GM12878 (cell line): Measurements from ENCODE around the gene CHID1. TPM values are rescaled to one million over a fixed set of nuclear protein-coding genes. Genes with fewer than 3 reads are reported as not detected.

Experiments used
- ATAC-seq: fragments of 200-7000 bp; cut with Tn5 transposase; 3 replicates; pipeline ENCODE4 v1.9.1; 2020; ENCODE audit warnings: mild to moderate bottlenecking, moderate library complexity
- BruUV-seq: library from RNA; stranded (reverse); fragments of 400-500 nt; replicated peaks from 2 replicates; lab custom pipeline; 2021; lab: Mats Ljungman, UMichigan
- CTCF ChIA-PET: fragments of 300-600 bp; sonication (Branson Sonifier 250); formaldehyde crosslinking; extraction: SDS; loops from one replicate; lab custom pipeline; 2021; ENCODE audit warnings: inconsistent platforms; lab: Yijun Ruan, JAX
- POLR2A ChIA-PET: fragments of 350-600 bp; formaldehyde crosslinking; extraction: SDS; loops from one replicate; lab custom pipeline; 2021; ENCODE audit warnings: inconsistent platforms; lab: Charles Lee
- RAD21 ChIA-PET: fragments of 300-600 bp; sonication (Branson Sonifier 250); formaldehyde crosslinking; loops from one replicate; lab custom pipeline; 2023; ENCODE audit warnings: antibody characterized with exemption; ENCODE audit not compliant: unreplicated experiment; lab: Charles Lee
- SMC1A ChIA-PET: fragments of 300-600 bp; sonication (Branson Sonifier 250); formaldehyde crosslinking; loops from one replicate; lab custom pipeline; 2023; ENCODE audit not compliant: unreplicated experiment, uncharacterized antibody; lab: Charles Lee
- DNase-seq: peaks from one replicate; pipeline ENCODE4 v3.0.0-alpha.2; 2011; ENCODE audit warnings: low read depth, low spot score
- FAIRE-seq: peaks from 3 replicates; lab custom pipeline; 2011; peaks lifted over from hg19 to GRCh38; lab: Jason Lieb, UNC
- H2AFZ ChIP-seq: 2 replicates; pipeline ENCODE4 v1.6.0; 2011; ENCODE audit warnings: low read depth, low read length, control low read depth; ENCODE audit not compliant: control insufficient read depth
- H3K27ac ChIP-seq: 2 replicates; pipeline ENCODE4 v1.5.1; 2011; ENCODE audit warnings: control low read depth; ENCODE audit not compliant: control insufficient read depth, insufficient read depth
- H3K27me3 ChIP-seq, 2 experiments: replicated peaks in 1 of 2; 2 replicates each; pipeline versions ENCODE4 v1.6.0 to v1.6.1; 2011; ENCODE audit warnings: low read length in 1 of 2; ENCODE audit not compliant: control insufficient read depth in 2 of 2, insufficient read depth in 2 of 2
- H3K36me3 ChIP-seq, 2 experiments: 2 replicates each; pipeline ENCODE4 v1.5.1; 2011; ENCODE audit warnings: low read length in 1 of 2; ENCODE audit not compliant: control insufficient read depth in 2 of 2, insufficient read depth in 2 of 2
- H3K4me1 ChIP-seq: 2 replicates; pipeline ENCODE4 v1.6.1; 2011; ENCODE audit warnings: mild to moderate bottlenecking, low read length, moderate library complexity, mixed read lengths; ENCODE audit not compliant: control insufficient read depth, insufficient read depth
- H3K4me2 ChIP-seq: 2 replicates; pipeline ENCODE4 v1.6.0; 2011; ENCODE audit warnings: control low read depth; ENCODE audit not compliant: control insufficient read depth, insufficient read depth
- H3K4me3 ChIP-seq: fragments of 200-600 bp; sonication (generic); 2 replicates; pipeline ENCODE4 v1.5.1; 2016
- H3K79me2 ChIP-seq: 2 replicates; pipeline ENCODE4 v1.6.0; 2011; ENCODE audit warnings: low read length; ENCODE audit not compliant: control insufficient read depth, insufficient read depth
- H3K9ac ChIP-seq: 2 replicates; pipeline ENCODE4 v1.8.0; 2011; ENCODE audit warnings: low read length, control low read depth, mixed read lengths; ENCODE audit not compliant: control insufficient read depth, insufficient read depth
- H3K9me3 ChIP-seq: replicated peaks from 3 replicates; pipeline ENCODE4 v1.5.1; 2011; ENCODE audit warnings: mild to moderate bottlenecking, low read length; ENCODE audit not compliant: control insufficient read depth, insufficient read depth
- H4K20me1 ChIP-seq: 2 replicates; pipeline ENCODE4 v1.6.0; 2011; ENCODE audit not compliant: control insufficient read depth, insufficient read depth
- BHLHE40 ChIP-seq, 2 experiments: fragments of 450-650 bp in 1 of 2; IDR thresholded peaks; 2 replicates each; pipeline ENCODE4 v1.6.1; 2011 to 2017; ENCODE audit warnings: low read depth in 2 of 2, borderline replicate concordance in 1 of 2, improper control_type of control experiment in 1 of 2, low read length in 1 of 2, mild to moderate bottlenecking in 1 of 2
- DPF2 ChIP-seq: fragments of 450-650 bp; IDR thresholded peaks from 2 replicates; pipeline ENCODE4 v1.6.1; 2017; ENCODE audit warnings: mild to moderate bottlenecking
- EGR1 ChIP-seq, 2 experiments: IDR thresholded peaks; 1 replicate in 1 of 2; 2 replicates in 1 of 2; pipeline ENCODE4 v1.6.1; 2011 to 2012; ENCODE audit warnings: low read depth in 2 of 2, low read length in 2 of 2, borderline replicate concordance in 1 of 2, mild to moderate bottlenecking in 1 of 2, moderate library complexity in 1 of 2
- FOXK2 ChIP-seq: fragments of 450-650 bp; IDR thresholded peaks from 2 replicates; pipeline ENCODE4 v1.6.1; 2017; ENCODE audit warnings: mild to moderate bottlenecking, moderate library complexity
- HCFC1 ChIP-seq: fragments of 150-350 bp; IDR thresholded peaks from 2 replicates; pipeline ENCODE4 v1.6.1; 2014; ENCODE audit warnings: low read length
- LARP7 ChIP-seq: fragments of 450-650 bp; IDR thresholded peaks from 2 replicates; pipeline ENCODE4 v1.6.1; 2017; ENCODE audit warnings: mild to moderate bottlenecking
- MTA2 ChIP-seq: fragments of 450-650 bp; IDR thresholded peaks from 2 replicates; pipeline ENCODE4 v1.6.1; 2016; ENCODE audit warnings: low read depth, mild to moderate bottlenecking, moderate library complexity
- MXI1 ChIP-seq: fragments of 150-350 bp; IDR thresholded peaks from 2 replicates; pipeline ENCODE4 v1.6.1; 2011; ENCODE audit warnings: low read depth, mild to moderate bottlenecking, inconsistent platforms, low read length, improper control_type of control experiment
- NR2C1 ChIP-seq: fragments of 450-650 bp; IDR thresholded peaks from 2 replicates; pipeline ENCODE4 v1.6.1; 2017; ENCODE audit warnings: antibody characterized with exemption, mild to moderate bottlenecking, moderate library complexity
- NR2F1 ChIP-seq: fragments of 450-650 bp; conservative IDR thresholded peaks from 2 replicates; pipeline ENCODE4 v1.6.1; 2017; ENCODE audit warnings: mild to moderate bottlenecking
- PAX5 ChIP-seq: IDR thresholded peaks from 2 replicates; pipeline ENCODE4 v1.6.1; 2011; ENCODE audit warnings: low read depth, low read length, borderline replicate concordance
- POLR2A ChIP-seq: IDR thresholded peaks from 2 replicates; pipeline ENCODE4 v1.6.1; 2011; ENCODE audit warnings: low read depth, mild to moderate bottlenecking, low read length
- RCOR1 ChIP-seq: conservative IDR thresholded peaks from 2 replicates; pipeline ENCODE4 v1.6.1; 2012; ENCODE audit warnings: low read depth, low read length, improper control_type of control experiment
- TAF1 ChIP-seq: IDR thresholded peaks from 2 replicates; pipeline ENCODE4 v1.6.1; 2011; ENCODE audit warnings: mild to moderate bottlenecking, low read depth, low read length, borderline replicate concordance
- TCF12 ChIP-seq: IDR thresholded peaks from 2 replicates; pipeline ENCODE4 v1.6.1; 2011; ENCODE audit warnings: low read depth, mild to moderate bottlenecking, low read length
- YBX1 ChIP-seq: fragments of 450-650 bp; IDR thresholded peaks from 2 replicates; pipeline ENCODE4 v1.6.1; 2016; ENCODE audit warnings: antibody characterized with exemption
- WGBS: methylation state at CpG from one replicate; pipeline ENCODE4 v1.1.6; 2016; ENCODE audit warnings: low lambda C conversion rate; ENCODE audit not compliant: insufficient replicate concordance, insufficient coverage; ENCODE audit errors: missing lambda C conversion rate; 5-methylcytosine and 5-hydroxymethylcytosine counted together
- in situ Hi-C: fragments of 300-500 bp; cut with MboI; formaldehyde crosslinking; loops from 9 replicates; pipeline ENCODE4 v1.14.3; 2018; ENCODE audit warnings: mixed read lengths
- intact Hi-C: fragments of 100-400 bp; cut with micrococcal nuclease; formaldehyde crosslinking; loops from one replicate; pipeline ENCODE4 v1.14.2; 2022; ENCODE audit not compliant: unreplicated experiment
- polyA plus RNA-seq, 11 experiments: library from polyadenylated mRNA; depleted of rRNA in 4 of 11; unstranded in 6 of 11; stranded (reverse) in 5 of 11; fragments of >200 nt; fragmentation: Nextera tagmentation in 4 of 11; fragmentation: Illumina TruSeq in 1 of 11; extraction: Ambion mirVana in 4 of 11; extraction: Trizol in 1 of 11; gene quantifications; 1 replicate in 1 of 11; 2 replicates in 10 of 11; pipeline versions ENCODE4 v1.2.1 to v1.2.3, GENCODE V29; 2011 to 2016; ENCODE audit warnings: inconsistent platforms in 2 of 11, missing spikeins in 2 of 11, low read depth in 1 of 11
- total RNA-seq, 4 experiments: library from RNA; depleted of rRNA in 3 of 4; stranded (reverse); fragments of >200 nt in 3 of 4; fragmentation: Illumina TruSeq in 1 of 4; extraction: Trizol in 1 of 4; gene quantifications; 2 replicates each; pipeline versions ENCODE4 v1.2.1 to v1.2.3, GENCODE V29; 2013 to 2021
- TF ChIP-seq, protein P1 (sequence below): IDR thresholded peaks from 2 replicates; pipeline ENCODE4 v1.6.1; 2011; ENCODE audit warnings: borderline replicate concordance, low read depth, mild to moderate bottlenecking, moderate library complexity, mixed read lengths, low read length; ENCODE audit not compliant: insufficient read depth; ENCODE audit errors: extremely low read length
- TF ChIP-seq, protein P2 (sequence below): fragments of 450-650 bp; IDR thresholded peaks from 2 replicates; pipeline ENCODE4 v1.6.1; 2016; ENCODE audit warnings: mild to moderate bottlenecking

Gene CHID1
- total and polyA plus RNA-seq, 10 of the 15 experiments (the other 5 are each of a cell fraction or from before 2014, with no cell fraction given), result 4.8 to 75.2 (median 30.1) TPM

DNA sequence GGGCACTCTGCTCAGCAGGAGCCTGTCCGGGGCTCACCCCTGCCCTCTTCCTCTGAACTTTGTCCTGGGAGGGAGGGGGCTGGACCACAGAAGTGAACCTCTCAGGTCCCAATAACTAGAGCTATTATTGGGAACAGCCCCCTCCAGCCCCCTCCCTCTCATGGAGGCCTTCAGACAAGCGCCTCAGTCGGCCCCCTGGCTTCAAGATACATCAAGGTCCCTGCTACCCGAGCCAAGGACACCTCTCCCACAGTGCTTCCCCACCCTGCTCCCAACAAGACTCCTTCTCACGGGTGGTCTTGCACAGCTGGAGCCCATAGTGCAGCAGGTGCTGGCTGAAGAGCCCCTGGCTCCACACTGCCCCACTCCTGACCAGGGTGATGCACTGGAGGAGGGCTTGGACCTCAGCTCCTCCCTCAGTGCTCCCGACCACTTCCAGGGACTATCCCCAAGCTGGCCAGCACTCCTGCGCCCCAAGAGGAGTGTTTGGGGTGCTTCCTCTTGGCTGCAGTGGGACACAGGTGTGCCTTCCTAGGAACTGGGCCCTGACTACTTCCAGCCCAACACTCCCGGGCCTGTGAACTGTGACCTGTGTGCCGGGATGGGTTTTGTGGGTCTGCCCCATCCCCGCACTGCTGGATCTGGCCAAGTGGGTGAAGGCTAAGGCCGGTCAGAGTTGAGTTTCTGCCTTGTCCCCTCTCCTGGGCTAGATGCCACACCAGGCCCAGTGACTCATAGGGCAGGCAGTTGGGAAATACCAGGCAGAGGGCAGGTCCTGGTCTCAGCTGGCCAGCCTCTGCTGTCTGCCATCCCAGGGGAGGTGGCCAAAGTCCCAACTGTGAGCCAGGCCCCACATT, 89.7 kb downstream of the CHID1 start (continued):
- TF ChIP-seq, protein P1, sequence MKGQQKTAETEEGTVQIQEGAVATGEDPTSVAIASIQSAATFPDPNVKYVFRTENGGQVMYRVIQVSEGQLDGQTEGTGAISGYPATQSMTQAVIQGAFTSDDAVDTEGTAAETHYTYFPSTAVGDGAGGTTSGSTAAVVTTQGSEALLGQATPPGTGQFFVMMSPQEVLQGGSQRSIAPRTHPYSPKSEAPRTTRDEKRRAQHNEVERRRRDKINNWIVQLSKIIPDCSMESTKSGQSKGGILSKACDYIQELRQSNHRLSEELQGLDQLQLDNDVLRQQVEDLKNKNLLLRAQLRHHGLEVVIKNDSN, result no peak

DNA sequence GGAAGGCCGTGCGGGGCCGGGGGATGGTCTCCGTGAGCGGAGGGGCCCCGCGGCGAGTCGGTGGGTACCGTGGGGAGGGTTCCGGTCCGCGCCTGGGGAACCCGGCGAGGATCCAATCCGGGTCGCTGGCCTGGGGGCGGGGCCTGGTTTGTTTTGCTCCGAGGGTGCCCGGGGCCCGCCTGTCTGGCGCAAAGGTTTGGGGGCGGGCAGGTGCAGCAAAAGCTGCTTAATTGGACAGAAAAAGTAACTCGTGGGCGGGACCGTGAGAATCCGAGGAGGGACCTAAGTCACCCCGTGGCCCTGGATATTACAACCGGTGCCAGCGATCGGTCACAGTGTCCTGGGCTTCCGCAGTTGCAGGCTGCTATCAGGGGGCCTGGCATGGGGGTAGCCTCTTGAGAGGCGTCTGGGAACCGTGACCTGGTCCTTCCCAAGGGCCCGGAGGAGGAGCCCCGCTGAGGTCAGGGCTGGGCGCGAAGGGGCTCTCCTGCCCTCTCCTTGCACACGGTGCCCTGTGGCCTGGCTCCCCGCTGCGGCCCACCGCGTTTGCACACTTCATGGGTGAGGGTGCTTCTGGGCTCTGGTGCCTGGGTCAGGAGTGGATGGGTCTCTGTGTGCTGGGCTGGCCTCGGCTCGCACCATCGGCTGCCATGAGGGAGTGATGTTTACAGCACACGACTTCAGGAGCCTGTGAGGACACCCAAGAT, 90.5 kb downstream of the CHID1 start:
- FAIRE-seq, result peak; percentile 89
- H2AFZ ChIP-seq, result peak overlapping the region; percentile 51; the same call in 1 of the 2 replicates

More for the DNA sequence above, 90.5 kb downstream of the CHID1 start:
- Histone ChIP-seq H3K4me1 (no peaks in the 10 kb centered on the region; the same call in 1 of the 2 replicates), H3K4me2 (peak overlapping the region; percentile 90), H3K9me3 (no peaks in the 10 kb centered on the region), H3K9ac (peak overlapping the region; percentile 82), H3K79me2 (peaks cover 5% of the 10 kb centered on the region), H3K4me3 (peak overlapping the region; percentile 82), H3K27me3 (no peaks in the 10 kb centered on the region), H3K27ac (peak overlapping the region; percentile 73; the same call in 1 of the 2 replicates), H4K20me1 (no peaks in the 10 kb centered on the region; the same call in 1 of the 2 replicates), H3K36me3 (peaks cover 0 to 2% of the 10 kb centered on the region in 2 experiments; a peak in 3 of 4 replicates)
- RAD21 ChIA-PET, result interaction anchor here (0.6 to 1.9 kb wide), 6 partner anchors 11 to 73 kb away, joined by 3 to 13 read pairs (median 3); partner anchors contain the start of genes RPLP2 and TALDO1
- TF ChIP-seq YBX1 (no peak), DPF2 (no peak), HCFC1 (0 out of 2 replicates have a peak, but pooled peaks have one; percentile 11), MXI1 (peak; percentile 63), EGR1 (IDR thresholded peaks at IDR 0.05; ENCODE audit: borderline replicate concordance in 1 of 2, low read depth in 2 of 2, low read length in 2 of 2) (peak in 1 of 2 experiments; percentile 54; a peak in 1 of 3 replicates), BHLHE40 (IDR thresholded peaks at IDR 0.05; ENCODE audit: borderline replicate concordance in 1 of 2, low read depth in 2 of 2, low read length in 1 of 2) (peak in 1 of 2 experiments; percentile 16; a peak in 1 of 4 replicates), POLR2A (peak; percentile 11; the same call in 1 of the 2 replicates), PAX5 (no peak), RCOR1 (no peak), FOXK2 (no peak), TCF12 (0 out of 2 replicates have a peak, but pooled peaks have one; percentile 29), NR2F1 (peak; percentile 16; the same call in 1 of the 2 replicates), LARP7 (0 out of 2 replicates have a peak, but pooled peaks have one; percentile 41), TAF1 (peak; percentile 28; the same call in 1 of the 2 replicates), MTA2 (peak; percentile 17; the same call in 1 of the 2 replicates), NR2C1 (peak; percentile 74; the same call in 1 of the 2 replicates)
- TF ChIP-seq, protein P2, sequence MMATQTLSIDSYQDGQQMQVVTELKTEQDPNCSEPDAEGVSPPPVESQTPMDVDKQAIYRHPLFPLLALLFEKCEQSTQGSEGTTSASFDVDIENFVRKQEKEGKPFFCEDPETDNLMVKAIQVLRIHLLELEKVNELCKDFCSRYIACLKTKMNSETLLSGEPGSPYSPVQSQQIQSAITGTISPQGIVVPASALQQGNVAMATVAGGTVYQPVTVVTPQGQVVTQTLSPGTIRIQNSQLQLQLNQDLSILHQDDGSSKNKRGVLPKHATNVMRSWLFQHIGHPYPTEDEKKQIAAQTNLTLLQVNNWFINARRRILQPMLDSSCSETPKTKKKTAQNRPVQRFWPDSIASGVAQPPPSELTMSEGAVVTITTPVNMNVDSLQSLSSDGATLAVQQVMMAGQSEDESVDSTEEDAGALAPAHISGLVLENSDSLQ, result peak; percentile 33; the same call in 1 of the 2 replicates
- POLR2A ChIA-PET, result interaction anchor here (1.0 to 4.3 kb wide), 11 partner anchors 9 to 124 kb away, joined by 3 to 33 read pairs (median 9); partner anchors contain the start of genes CD151, CRACR2B, PIDD1 and RPLP2
- in situ Hi-C loops, result loop anchor here (25.0 kb wide), 1 partner anchor 1567 kb away; the partner anchor contains the start of gene CD81
- DNase-seq, result no peak
- peak; percentile 87 for ATAC-seq
- CTCF ChIA-PET, result interaction anchor here (0.9 to 1.2 kb wide), 2 partner anchors 9 to 21 kb away, joined by 3 to 4 read pairs; no protein-coding TSS in a partner anchor
- SMC1A ChIA-PET, result interaction anchor here (1.7 to 1.9 kb wide), 2 partner anchors 9 to 23 kb away, joined by 4 to 5 read pairs; partner anchors contain the start of genes POLR2L and TSPAN4
- intact Hi-C loops, result no loop called here
- 2% methylated on average over 33 of the region's 47 CpGs for WGBS
- TSS peak; percentile 75 for BruUV-seq
